ENCODE data around the gene NPAS3.

DNA sequence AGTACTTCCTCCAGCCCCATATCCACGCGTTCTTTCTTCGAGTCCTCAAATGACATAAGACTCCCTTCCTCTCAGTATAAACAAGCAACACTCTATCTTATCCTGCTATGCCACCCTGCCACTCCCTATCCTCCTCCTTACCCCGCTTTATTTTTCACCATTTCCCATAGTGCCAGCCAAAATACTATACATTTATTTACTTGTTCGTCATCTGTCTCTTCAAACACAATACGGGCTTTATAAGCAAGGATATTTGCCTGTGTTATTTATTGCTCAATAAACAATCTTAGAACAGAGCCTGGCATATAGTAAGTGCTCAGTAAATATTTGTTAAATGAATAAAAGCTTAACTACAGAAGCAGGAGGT is 567.3 kb downstream of the NPAS3 start:
- TF ChIP-seq CTCF (CRISPR knock-in tag; IDR thresholded peaks at IDR 0.05) (no peak), RFX5 (IDR thresholded peaks at IDR 0.05; ENCODE audit: low read depth, low read length) (no peak), KDM3A (CRISPR knock-in tag; IDR thresholded peaks at IDR 0.05; ENCODE audit: low read depth) (no peak), EP300 (IDR thresholded peaks at IDR 0.05; ENCODE audit: low read depth in 2 of 2, low read length in 2 of 2) (no peak), EP300 (CRISPR knock-in tag; IDR thresholded peaks at IDR 0.05; ENCODE audit: borderline replicate concordance) (no peak), ELK4 (CRISPR knock-in tag; IDR thresholded peaks at IDR 0.05; ENCODE audit: borderline replicate concordance) (no peak), POLR2A (IDR thresholded peaks at IDR 0.05; ENCODE audit: insufficient read depth in 1 of 2, low read depth in 2 of 2, low read length in 2 of 2) (no peak), ZNF343 (CRISPR knock-in tag; IDR thresholded peaks at IDR 0.05) (no peak), POLR2AphosphoS5 (IDR thresholded peaks at IDR 0.05; ENCODE audit: low read depth, low read length) (no peak), FOXJ3 (CRISPR knock-in tag; IDR thresholded peaks at IDR 0.05; ENCODE audit: borderline replicate concordance) (no peak), EZH2 (conservative IDR thresholded peaks at IDR 0.05; ENCODE audit: low read depth, low read length) (no peak), ZKSCAN8 (CRISPR knock-in tag; IDR thresholded peaks at IDR 0.05; ENCODE audit: borderline replicate concordance) (no peak)
- TF ChIP-seq, protein P1, sequence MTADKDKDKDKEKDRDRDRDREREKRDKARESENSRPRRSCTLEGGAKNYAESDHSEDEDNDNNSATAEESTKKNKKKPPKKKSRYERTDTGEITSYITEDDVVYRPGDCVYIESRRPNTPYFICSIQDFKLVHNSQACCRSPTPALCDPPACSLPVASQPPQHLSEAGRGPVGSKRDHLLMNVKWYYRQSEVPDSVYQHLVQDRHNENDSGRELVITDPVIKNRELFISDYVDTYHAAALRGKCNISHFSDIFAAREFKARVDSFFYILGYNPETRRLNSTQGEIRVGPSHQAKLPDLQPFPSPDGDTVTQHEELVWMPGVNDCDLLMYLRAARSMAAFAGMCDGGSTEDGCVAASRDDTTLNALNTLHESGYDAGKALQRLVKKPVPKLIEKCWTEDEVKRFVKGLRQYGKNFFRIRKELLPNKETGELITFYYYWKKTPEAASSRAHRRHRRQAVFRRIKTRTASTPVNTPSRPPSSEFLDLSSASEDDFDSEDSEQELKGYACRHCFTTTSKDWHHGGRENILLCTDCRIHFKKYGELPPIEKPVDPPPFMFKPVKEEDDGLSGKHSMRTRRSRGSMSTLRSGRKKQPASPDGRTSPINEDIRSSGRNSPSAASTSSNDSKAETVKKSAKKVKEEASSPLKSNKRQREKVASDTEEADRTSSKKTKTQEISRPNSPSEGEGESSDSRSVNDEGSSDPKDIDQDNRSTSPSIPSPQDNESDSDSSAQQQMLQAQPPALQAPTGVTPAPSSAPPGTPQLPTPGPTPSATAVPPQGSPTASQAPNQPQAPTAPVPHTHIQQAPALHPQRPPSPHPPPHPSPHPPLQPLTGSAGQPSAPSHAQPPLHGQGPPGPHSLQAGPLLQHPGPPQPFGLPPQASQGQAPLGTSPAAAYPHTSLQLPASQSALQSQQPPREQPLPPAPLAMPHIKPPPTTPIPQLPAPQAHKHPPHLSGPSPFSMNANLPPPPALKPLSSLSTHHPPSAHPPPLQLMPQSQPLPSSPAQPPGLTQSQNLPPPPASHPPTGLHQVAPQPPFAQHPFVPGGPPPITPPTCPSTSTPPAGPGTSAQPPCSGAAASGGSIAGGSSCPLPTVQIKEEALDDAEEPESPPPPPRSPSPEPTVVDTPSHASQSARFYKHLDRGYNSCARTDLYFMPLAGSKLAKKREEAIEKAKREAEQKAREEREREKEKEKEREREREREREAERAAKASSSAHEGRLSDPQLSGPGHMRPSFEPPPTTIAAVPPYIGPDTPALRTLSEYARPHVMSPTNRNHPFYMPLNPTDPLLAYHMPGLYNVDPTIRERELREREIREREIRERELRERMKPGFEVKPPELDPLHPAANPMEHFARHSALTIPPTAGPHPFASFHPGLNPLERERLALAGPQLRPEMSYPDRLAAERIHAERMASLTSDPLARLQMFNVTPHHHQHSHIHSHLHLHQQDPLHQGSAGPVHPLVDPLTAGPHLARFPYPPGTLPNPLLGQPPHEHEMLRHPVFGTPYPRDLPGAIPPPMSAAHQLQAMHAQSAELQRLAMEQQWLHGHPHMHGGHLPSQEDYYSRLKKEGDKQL (CRISPR knock-in tag; IDR thresholded peaks at IDR 0.05; ENCODE audit: low read depth), result no peak

All from HepG2 (cell line).